GM12878 (cell line): Measurements from ENCODE around the gene RNFT2. TPM values are rescaled to one million over a fixed set of nuclear protein-coding genes. Genes with fewer than 3 reads are reported as not detected.

Experiments used
- ATAC-seq: fragments of 200-7000 bp; cut with Tn5 transposase; 3 replicates; pipeline ENCODE4 v1.9.1; 2020; ENCODE audit warnings: mild to moderate bottlenecking, moderate library complexity
- BruUV-seq: library from RNA; stranded (reverse); fragments of 400-500 nt; replicated peaks from 2 replicates; lab custom pipeline; 2021; lab: Mats Ljungman, UMichigan
- CTCF ChIA-PET: fragments of 300-600 bp; sonication (Branson Sonifier 250); formaldehyde crosslinking; extraction: SDS; loops from one replicate; lab custom pipeline; 2021; ENCODE audit warnings: inconsistent platforms; lab: Yijun Ruan, JAX
- POLR2A ChIA-PET: fragments of 350-600 bp; formaldehyde crosslinking; extraction: SDS; loops from one replicate; lab custom pipeline; 2021; ENCODE audit warnings: inconsistent platforms; lab: Charles Lee
- RAD21 ChIA-PET: fragments of 300-600 bp; sonication (Branson Sonifier 250); formaldehyde crosslinking; loops from one replicate; lab custom pipeline; 2023; ENCODE audit warnings: antibody characterized with exemption; ENCODE audit not compliant: unreplicated experiment; lab: Charles Lee
- SMC1A ChIA-PET: fragments of 300-600 bp; sonication (Branson Sonifier 250); formaldehyde crosslinking; loops from one replicate; lab custom pipeline; 2023; ENCODE audit not compliant: unreplicated experiment, uncharacterized antibody; lab: Charles Lee
- DNase-seq: peaks from one replicate; pipeline ENCODE4 v3.0.0-alpha.2; 2011; ENCODE audit warnings: low read depth, low spot score
- FAIRE-seq: peaks from 3 replicates; lab custom pipeline; 2011; peaks lifted over from hg19 to GRCh38; lab: Jason Lieb, UNC
- H2AFZ ChIP-seq: 2 replicates; pipeline ENCODE4 v1.6.0; 2011; ENCODE audit warnings: low read depth, low read length, control low read depth; ENCODE audit not compliant: control insufficient read depth
- H3K27ac ChIP-seq: 2 replicates; pipeline ENCODE4 v1.5.1; 2011; ENCODE audit warnings: control low read depth; ENCODE audit not compliant: control insufficient read depth, insufficient read depth
- H3K27me3 ChIP-seq, 2 experiments: replicated peaks in 1 of 2; 2 replicates each; pipeline versions ENCODE4 v1.6.0 to v1.6.1; 2011; ENCODE audit warnings: low read length in 1 of 2; ENCODE audit not compliant: control insufficient read depth in 2 of 2, insufficient read depth in 2 of 2
- H3K36me3 ChIP-seq, 2 experiments: 2 replicates each; pipeline ENCODE4 v1.5.1; 2011; ENCODE audit warnings: low read length in 1 of 2; ENCODE audit not compliant: control insufficient read depth in 2 of 2, insufficient read depth in 2 of 2
- H3K4me1 ChIP-seq: 2 replicates; pipeline ENCODE4 v1.6.1; 2011; ENCODE audit warnings: mild to moderate bottlenecking, low read length, moderate library complexity, mixed read lengths; ENCODE audit not compliant: control insufficient read depth, insufficient read depth
- H3K4me2 ChIP-seq: 2 replicates; pipeline ENCODE4 v1.6.0; 2011; ENCODE audit warnings: control low read depth; ENCODE audit not compliant: control insufficient read depth, insufficient read depth
- H3K4me3 ChIP-seq: fragments of 200-600 bp; sonication (generic); 2 replicates; pipeline ENCODE4 v1.5.1; 2016
- H3K79me2 ChIP-seq: 2 replicates; pipeline ENCODE4 v1.6.0; 2011; ENCODE audit warnings: low read length; ENCODE audit not compliant: control insufficient read depth, insufficient read depth
- H3K9ac ChIP-seq: 2 replicates; pipeline ENCODE4 v1.8.0; 2011; ENCODE audit warnings: low read length, control low read depth, mixed read lengths; ENCODE audit not compliant: control insufficient read depth, insufficient read depth
- H3K9me3 ChIP-seq: replicated peaks from 3 replicates; pipeline ENCODE4 v1.5.1; 2011; ENCODE audit warnings: mild to moderate bottlenecking, low read length; ENCODE audit not compliant: control insufficient read depth, insufficient read depth
- H4K20me1 ChIP-seq: 2 replicates; pipeline ENCODE4 v1.6.0; 2011; ENCODE audit not compliant: control insufficient read depth, insufficient read depth
- BHLHE40 ChIP-seq, 2 experiments: fragments of 450-650 bp in 1 of 2; IDR thresholded peaks; 2 replicates each; pipeline ENCODE4 v1.6.1; 2011 to 2017; ENCODE audit warnings: low read depth in 2 of 2, borderline replicate concordance in 1 of 2, improper control_type of control experiment in 1 of 2, low read length in 1 of 2, mild to moderate bottlenecking in 1 of 2
- EED ChIP-seq: sonication (generic); IDR thresholded peaks from 2 replicates; pipeline ENCODE4 v1.6.1; 2016; ENCODE audit warnings: antibody characterized with exemption, low read depth
- ETV6 ChIP-seq, 2 experiments: fragments of 450-650 bp in 1 of 2; IDR thresholded peaks in 1 of 2; conservative IDR thresholded peaks in 1 of 2; 2 replicates each; pipeline ENCODE4 v1.6.1; 2014; ENCODE audit warnings: antibody characterized with exemption in 1 of 2, borderline replicate concordance in 1 of 2, low read depth in 1 of 2, mild to moderate bottlenecking in 1 of 2, moderate library complexity in 1 of 2
- GABPA ChIP-seq: IDR thresholded peaks from 2 replicates; pipeline ENCODE4 v1.6.1; 2014; ENCODE audit warnings: antibody characterized with exemption, low read depth, mild to moderate bottlenecking, inconsistent platforms
- HDAC6 ChIP-seq: fragments of 200-600 bp; sonication (generic); IDR thresholded peaks from one replicate; pipeline ENCODE4 v1.8.0; 2017; ENCODE audit warnings: antibody characterized with exemption; ENCODE audit not compliant: unreplicated experiment
- KAT2A ChIP-seq: conservative IDR thresholded peaks from 2 replicates; pipeline ENCODE4 v1.6.1; 2011; ENCODE audit warnings: low read depth, low read length; ENCODE audit not compliant: control insufficient read depth
- NFYA ChIP-seq: IDR thresholded peaks from 2 replicates; pipeline ENCODE4 v1.6.1; 2011; ENCODE audit warnings: low read depth, mild to moderate bottlenecking, low read length, improper control_type of control experiment, borderline replicate concordance
- PAX8 ChIP-seq: fragments of 450-650 bp; IDR thresholded peaks from 2 replicates; pipeline ENCODE4 v1.6.1; 2017; ENCODE audit warnings: mild to moderate bottlenecking, moderate library complexity
- SMAD1 ChIP-seq: fragments of 450-650 bp; IDR thresholded peaks from 2 replicates; pipeline ENCODE4 v1.6.1; 2018; ENCODE audit warnings: mild to moderate bottlenecking, low read depth; ENCODE audit not compliant: partially characterized antibody
- SUPT20H ChIP-seq: IDR thresholded peaks from 2 replicates; pipeline ENCODE4 v1.6.1; 2011; ENCODE audit warnings: low read depth, mild to moderate bottlenecking, low read length, moderate library complexity, borderline replicate concordance; ENCODE audit not compliant: control insufficient read depth
- SUZ12 ChIP-seq: fragments of 200-600 bp; sonication (generic); IDR thresholded peaks from one replicate; pipeline ENCODE4 v1.6.1; 2018; ENCODE audit warnings: antibody characterized with exemption, mild to moderate bottlenecking; ENCODE audit not compliant: unreplicated experiment
- WGBS: methylation state at CpG from one replicate; pipeline ENCODE4 v1.1.6; 2016; ENCODE audit warnings: low lambda C conversion rate; ENCODE audit not compliant: insufficient replicate concordance, insufficient coverage; ENCODE audit errors: missing lambda C conversion rate; 5-methylcytosine and 5-hydroxymethylcytosine counted together
- in situ Hi-C: fragments of 300-500 bp; cut with MboI; formaldehyde crosslinking; loops from 9 replicates; pipeline ENCODE4 v1.14.3; 2018; ENCODE audit warnings: mixed read lengths
- intact Hi-C: fragments of 100-400 bp; cut with micrococcal nuclease; formaldehyde crosslinking; loops from one replicate; pipeline ENCODE4 v1.14.2; 2022; ENCODE audit not compliant: unreplicated experiment
- polyA plus RNA-seq, 11 experiments: library from polyadenylated mRNA; depleted of rRNA in 4 of 11; unstranded in 6 of 11; stranded (reverse) in 5 of 11; fragments of >200 nt; fragmentation: Nextera tagmentation in 4 of 11; fragmentation: Illumina TruSeq in 1 of 11; extraction: Ambion mirVana in 4 of 11; extraction: Trizol in 1 of 11; gene quantifications; 1 replicate in 1 of 11; 2 replicates in 10 of 11; pipeline versions ENCODE4 v1.2.1 to v1.2.3, GENCODE V29; 2011 to 2016; ENCODE audit warnings: inconsistent platforms in 2 of 11, missing spikeins in 2 of 11, low read depth in 1 of 11
- total RNA-seq, 4 experiments: library from RNA; depleted of rRNA in 3 of 4; stranded (reverse); fragments of >200 nt in 3 of 4; fragmentation: Illumina TruSeq in 1 of 4; extraction: Trizol in 1 of 4; gene quantifications; 2 replicates each; pipeline versions ENCODE4 v1.2.1 to v1.2.3, GENCODE V29; 2013 to 2021
- TF ChIP-seq, protein P1 (sequence below): fragments of 450-650 bp; IDR thresholded peaks from 2 replicates; pipeline ENCODE4 v1.6.1; 2017; ENCODE audit warnings: borderline replicate concordance

The RNFT2 gene
- total and polyA plus RNA-seq, 10 of the 15 experiments (the other 5 are each of a cell fraction or from before 2014, with no cell fraction given): 2.5 to 17.3 (median 9.7) TPM

DNA sequence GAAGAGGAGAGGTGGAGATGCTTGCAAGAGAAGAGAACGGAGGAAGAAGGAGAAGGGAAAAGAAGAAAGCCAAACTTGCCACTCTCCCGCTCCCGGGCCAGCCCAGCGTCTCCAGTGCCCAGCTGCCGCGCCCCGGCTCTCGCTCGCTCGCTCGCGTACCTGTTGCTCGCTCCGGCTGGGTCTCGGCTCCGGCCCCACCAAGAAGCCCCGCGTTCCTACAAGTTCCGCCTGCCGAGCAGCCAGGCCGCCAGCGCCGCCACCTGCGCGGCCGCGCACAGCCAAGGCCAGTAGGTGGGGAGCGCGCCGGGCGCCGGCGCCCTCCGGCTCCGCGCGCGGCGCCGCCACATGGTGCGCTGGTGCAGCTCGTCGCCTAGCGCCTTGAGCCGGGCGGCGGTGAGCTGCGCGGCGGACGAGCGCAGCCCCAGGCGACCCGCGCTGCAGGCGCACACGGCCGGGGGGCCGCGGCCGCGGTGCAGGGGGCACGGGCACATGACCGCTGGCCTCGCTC is 142.8 kb downstream of the RNFT2 start (continued):
- TF ChIP-seq, protein P1, sequence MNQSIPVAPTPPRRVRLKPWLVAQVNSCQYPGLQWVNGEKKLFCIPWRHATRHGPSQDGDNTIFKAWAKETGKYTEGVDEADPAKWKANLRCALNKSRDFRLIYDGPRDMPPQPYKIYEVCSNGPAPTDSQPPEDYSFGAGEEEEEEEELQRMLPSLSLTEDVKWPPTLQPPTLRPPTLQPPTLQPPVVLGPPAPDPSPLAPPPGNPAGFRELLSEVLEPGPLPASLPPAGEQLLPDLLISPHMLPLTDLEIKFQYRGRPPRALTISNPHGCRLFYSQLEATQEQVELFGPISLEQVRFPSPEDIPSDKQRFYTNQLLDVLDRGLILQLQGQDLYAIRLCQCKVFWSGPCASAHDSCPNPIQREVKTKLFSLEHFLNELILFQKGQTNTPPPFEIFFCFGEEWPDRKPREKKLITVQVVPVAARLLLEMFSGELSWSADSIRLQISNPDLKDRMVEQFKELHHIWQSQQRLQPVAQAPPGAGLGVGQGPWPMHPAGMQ: no peak
- TF ChIP-seq SMAD1 (no peak), BHLHE40 (IDR thresholded peaks at IDR 0.05; ENCODE audit: borderline replicate concordance in 1 of 2, low read depth in 2 of 2, low read length in 1 of 2) (no peak), KAT2A (no peak), HDAC6 (peak; percentile 99), PAX8 (no peak), NFYA (no peak), ETV6 (conservative IDR thresholded peaks at IDR 0.05 in 1 of 2, IDR thresholded peaks at IDR 0.05 in 1 of 2; ENCODE audit: borderline replicate concordance in 1 of 2, low read depth in 1 of 2) (no peak), SUPT20H (no peak), EED (no peak)

DNA sequence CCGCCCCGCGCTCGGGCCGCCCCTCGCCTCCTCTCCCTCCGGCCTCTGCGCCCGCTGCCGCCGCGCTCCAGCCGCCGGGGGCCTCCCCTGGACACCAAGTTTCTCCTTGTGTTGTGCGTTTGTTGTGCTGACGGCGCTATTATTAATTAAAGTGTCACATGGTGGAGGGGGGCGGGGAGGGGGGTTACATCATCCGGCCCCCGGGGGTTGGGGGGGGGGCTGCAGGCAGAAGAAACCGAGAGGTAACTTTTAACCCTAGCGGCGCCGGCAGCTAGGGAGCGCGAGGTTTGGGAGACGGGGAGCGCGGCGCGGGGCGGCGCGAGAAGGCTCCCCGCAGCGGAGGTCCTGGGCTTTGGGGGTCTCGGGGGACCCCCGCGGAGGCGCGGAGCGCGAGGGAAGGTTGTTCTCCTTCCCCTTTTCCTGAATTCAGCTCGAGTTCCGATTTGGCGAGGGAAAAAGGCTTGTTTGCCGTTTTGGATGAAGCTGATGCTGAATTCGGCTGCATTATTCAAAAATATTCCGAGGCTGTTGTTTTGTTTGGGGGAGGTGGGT is 143.3 kb downstream of the RNFT2 start, which contains the start of gene HRK:
Gene HRK (minus strand): TSS at position 117 of the 552 bp plus-strand sequence. CDS start 134 bp downstream, outside the sequence.
- no peaks in the 10 kb centered on the region for H3K9me3 ChIP-seq
- H2AFZ ChIP-seq: peak within 1 kb of the TSS; percentile 13; the same call in 1 of the 2 replicates
- H3K27ac ChIP-seq: no peak within 1 kb of the TSS
- no TSS peak for BruUV-seq
- no peaks in the 10 kb centered on the region for H3K36me3 ChIP-seq
- ChIA-PET SMC1A (interaction anchor here (0.6 kb wide), 1 partner anchor 585 kb away, joined by 3 read pairs; no protein-coding TSS in a partner anchor), POLR2A (no interaction called here), CTCF (no interaction called here), RAD21 (no interaction called here)
- FAIRE-seq: no peak
- H3K4me2 ChIP-seq: peak within 1 kb of the TSS; percentile 44; the same call in 1 of the 2 replicates
- intact Hi-C loops: loop anchor here (10.0 kb wide), 1 partner anchor 147 kb away; the partner anchor contains the start of genes RNFT2 and SPRING1
- no peak for ATAC-seq
- no peak for DNase-seq
- no peaks in the 10 kb centered on the region; the same call in 1 of the 2 replicates for H3K4me1 ChIP-seq
- no peak within 1 kb of the TSS for H3K4me3 ChIP-seq
- H4K20me1 ChIP-seq: no peaks in the 10 kb centered on the region
- WGBS: 2% methylated on average over 32 of the region's 49 CpGs
- H3K27me3 ChIP-seq: peaks cover 22 to 25% of the 10 kb centered on the region in 2 experiments
- in situ Hi-C loops: no loop called here
- no peaks in the 10 kb centered on the region for H3K79me2 ChIP-seq
- H3K9ac ChIP-seq: no peak within 1 kb of the TSS
- TF ChIP-seq SUZ12: peak; percentile 2
- no peak for TF ChIP-seq GABPA
